Fibroblast of lung (primary cell): ENCODE data around the gene GATC. TPM values are rescaled to one million over a fixed set of nuclear protein-coding genes. Genes with fewer than 3 reads are reported as not detected.
A peak's percentile ranks its signal among the peaks of the same experiment; 100 is the strongest.

Experiments
- DNase-seq, 2 donors: peaks; one replicate each; pipeline versions ENCODE4 v3.0.0 to v3.0.0-alpha.2; 2010; ENCODE audit warnings: low read depth in 2 of 2
- H2AFZ ChIP-seq: 2 replicates; pipeline ENCODE4 v1.5.1; 2012; ENCODE audit warnings: low read length, control low read depth, inconsistent platforms
- H3K27ac ChIP-seq: 2 replicates; pipeline ENCODE4 v1.5.1; 2011; ENCODE audit warnings: low read length, control low read depth; ENCODE audit not compliant: insufficient read depth
- H3K27me3 ChIP-seq: 2 replicates; pipeline ENCODE4 v1.5.1; 2011; ENCODE audit warnings: mild to moderate bottlenecking, low read length; ENCODE audit not compliant: control insufficient read depth, insufficient read depth
- H3K36me3 ChIP-seq: 2 replicates; pipeline ENCODE4 v1.5.1; 2011; ENCODE audit warnings: low read length; ENCODE audit not compliant: control insufficient read depth, insufficient read depth
- H3K4me1 ChIP-seq: 2 replicates; pipeline ENCODE4 v1.5.1; 2011; ENCODE audit warnings: low read length; ENCODE audit not compliant: control insufficient read depth, insufficient read depth; ENCODE audit errors: extremely low read depth
- H3K4me2 ChIP-seq: 2 replicates; pipeline ENCODE4 v1.5.1; 2011; ENCODE audit warnings: low read length, control low read depth; ENCODE audit not compliant: insufficient read depth; ENCODE audit errors: extremely low read depth
- H3K4me3 ChIP-seq, 4 experiments: fragments of 200-600 bp in 1 of 4; sonication (generic) in 1 of 4; replicated peaks in 1 of 4; 2 replicates each; pipeline ENCODE4 v1.5.1; 2011 to 2016; ENCODE audit warnings: low read length in 4 of 4, low read depth in 3 of 4, mild to moderate bottlenecking in 3 of 4, control low read depth in 2 of 4, inconsistent platforms in 1 of 4, mixed read lengths in 1 of 4; ENCODE audit not compliant: insufficient read depth in 1 of 4; ENCODE audit errors: control extremely low read depth in 1 of 4
- H3K79me2 ChIP-seq: 2 replicates; pipeline ENCODE4 v1.5.1; 2012; ENCODE audit warnings: mild to moderate bottlenecking, low read length, inconsistent platforms; ENCODE audit not compliant: control insufficient read depth, insufficient read depth
- H3K9ac ChIP-seq: 2 replicates; pipeline ENCODE4 v1.5.1; 2011; ENCODE audit warnings: mild to moderate bottlenecking, low read length, control low read depth; ENCODE audit not compliant: insufficient read depth
- H3K9me3 ChIP-seq: 2 replicates; pipeline ENCODE4 v1.5.1; 2012; ENCODE audit warnings: low read depth, low read length; ENCODE audit not compliant: control insufficient read depth, insufficient read depth
- H4K20me1 ChIP-seq: 2 replicates; pipeline ENCODE4 v1.5.1; 2011; ENCODE audit warnings: low read length; ENCODE audit not compliant: control insufficient read depth, insufficient read depth; ENCODE audit errors: extremely low read depth
- EZH2 ChIP-seq: IDR thresholded peaks from 2 replicates; pipeline ENCODE4 v1.5.1; 2012; ENCODE audit warnings: low read length, control low read depth, mild to moderate bottlenecking; ENCODE audit errors: missing control alignments
- polyA plus RNA-seq, 2 donors: library from polyadenylated mRNA; depleted of rRNA in 1 of 2; stranded (reverse) in 1 of 2; unstranded in 1 of 2; fragments of >200 nt; gene quantifications; 2 replicates each; pipeline ENCODE4 v1.2.1, GENCODE V29; 2011 to 2012; ENCODE audit warnings: missing spikeins in 1 of 2
- total RNA-seq: library from RNA; depleted of rRNA; stranded (reverse); fragments of >200 nt; gene quantifications from 2 replicates; pipeline ENCODE4 v1.2.1, GENCODE V29; 2014
- TF ChIP-seq, protein P1 (sequence below), 2 donors: IDR thresholded peaks in 1 of 2; conservative IDR thresholded peaks in 1 of 2; 1 replicate in 1 of 2; 2 replicates in 1 of 2; pipeline ENCODE4 v1.5.1; 2011 to 2012; ENCODE audit warnings: low read length in 2 of 2, control low read depth in 1 of 2, inconsistent platforms in 1 of 2, low read depth in 1 of 2, mild to moderate bottlenecking in 1 of 2

GATC gene
- total and polyA plus RNA-seq, 2 donors (not counting 1 experiment from before 2014, with no cell fraction given), result 18.4 to 22.3 TPM

GRCh38 chr12:120470150-120470784 is 24.0 kb downstream of the GATC start:
- Histone ChIP-seq H2AFZ (peak overlapping the region; percentile 95), H3K4me3 (peak overlapping the region; percentile 70 to 93 (median 86)), H3K79me2 (peaks cover 50% of the 10 kb centered on the region), H3K9ac (peak overlapping the region; percentile 92), H3K9me3 (no peaks in the 10 kb centered on the region), H3K27ac (peak overlapping the region; percentile 76), H3K36me3 (peaks cover 3% of the 10 kb centered on the region), H3K27me3 (no peaks in the 10 kb centered on the region), H3K4me2 (peak overlapping the region; percentile 97), H3K4me1 (peaks cover 9% of the 10 kb centered on the region), H4K20me1 (peaks cover 5% of the 10 kb centered on the region)
- TF ChIP-seq EZH2, result no peak
- TF ChIP-seq, protein P1, sequence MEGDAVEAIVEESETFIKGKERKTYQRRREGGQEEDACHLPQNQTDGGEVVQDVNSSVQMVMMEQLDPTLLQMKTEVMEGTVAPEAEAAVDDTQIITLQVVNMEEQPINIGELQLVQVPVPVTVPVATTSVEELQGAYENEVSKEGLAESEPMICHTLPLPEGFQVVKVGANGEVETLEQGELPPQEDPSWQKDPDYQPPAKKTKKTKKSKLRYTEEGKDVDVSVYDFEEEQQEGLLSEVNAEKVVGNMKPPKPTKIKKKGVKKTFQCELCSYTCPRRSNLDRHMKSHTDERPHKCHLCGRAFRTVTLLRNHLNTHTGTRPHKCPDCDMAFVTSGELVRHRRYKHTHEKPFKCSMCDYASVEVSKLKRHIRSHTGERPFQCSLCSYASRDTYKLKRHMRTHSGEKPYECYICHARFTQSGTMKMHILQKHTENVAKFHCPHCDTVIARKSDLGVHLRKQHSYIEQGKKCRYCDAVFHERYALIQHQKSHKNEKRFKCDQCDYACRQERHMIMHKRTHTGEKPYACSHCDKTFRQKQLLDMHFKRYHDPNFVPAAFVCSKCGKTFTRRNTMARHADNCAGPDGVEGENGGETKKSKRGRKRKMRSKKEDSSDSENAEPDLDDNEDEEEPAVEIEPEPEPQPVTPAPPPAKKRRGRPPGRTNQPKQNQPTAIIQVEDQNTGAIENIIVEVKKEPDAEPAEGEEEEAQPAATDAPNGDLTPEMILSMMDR (conservative IDR thresholded peaks at IDR 0.05 in 1 of 2, IDR thresholded peaks at IDR 0.05 in 1 of 2; ENCODE audit: low read depth in 1 of 2, low read length in 2 of 2), result no peak
- DNase-seq, result peak in 1 of 2 donors; percentile 33

DNA sequence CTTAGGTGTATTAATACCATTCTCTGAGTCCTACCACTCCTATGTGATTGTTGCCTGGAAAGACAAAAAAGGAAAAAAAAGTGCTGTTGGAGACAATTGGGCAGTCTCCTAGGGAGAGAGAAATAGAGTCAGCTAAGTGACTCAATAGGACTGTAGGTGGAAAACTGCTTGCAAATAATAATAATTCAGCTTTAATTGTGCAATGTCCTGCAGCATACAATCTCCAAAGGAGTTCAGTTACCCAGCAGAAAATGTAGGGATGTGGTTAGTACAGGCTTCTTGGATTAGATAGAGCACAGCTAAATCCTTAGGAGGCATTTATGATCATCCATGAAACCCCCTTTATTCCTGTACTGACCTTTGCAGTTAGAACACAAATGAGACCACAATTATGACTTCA is 26.3 kb downstream of the GATC start:
- TF ChIP-seq, protein P1 (conservative IDR thresholded peaks at IDR 0.05 in 1 of 2, IDR thresholded peaks at IDR 0.05 in 1 of 2; ENCODE audit: low read depth in 1 of 2, low read length in 2 of 2), result no peak
- no peak for TF ChIP-seq EZH2
- H3K27ac ChIP-seq, result no peak overlapping the region
- no peaks in the 10 kb centered on the region for H3K36me3 ChIP-seq
- no peaks in the 10 kb centered on the region for H3K9me3 ChIP-seq
- no peak overlapping the region for H3K4me3 ChIP-seq
- peaks cover 28% of the 10 kb centered on the region for H3K79me2 ChIP-seq
- no peak overlapping the region for H3K4me2 ChIP-seq
- no peak overlapping the region for H3K9ac ChIP-seq
- H2AFZ ChIP-seq, result no peak overlapping the region
- H4K20me1 ChIP-seq, result peaks cover under 1% of the 10 kb centered on the region
- no peak for DNase-seq
- H3K4me1 ChIP-seq, result peaks cover 9% of the 10 kb centered on the region
- no peaks in the 10 kb centered on the region for H3K27me3 ChIP-seq

DNA sequence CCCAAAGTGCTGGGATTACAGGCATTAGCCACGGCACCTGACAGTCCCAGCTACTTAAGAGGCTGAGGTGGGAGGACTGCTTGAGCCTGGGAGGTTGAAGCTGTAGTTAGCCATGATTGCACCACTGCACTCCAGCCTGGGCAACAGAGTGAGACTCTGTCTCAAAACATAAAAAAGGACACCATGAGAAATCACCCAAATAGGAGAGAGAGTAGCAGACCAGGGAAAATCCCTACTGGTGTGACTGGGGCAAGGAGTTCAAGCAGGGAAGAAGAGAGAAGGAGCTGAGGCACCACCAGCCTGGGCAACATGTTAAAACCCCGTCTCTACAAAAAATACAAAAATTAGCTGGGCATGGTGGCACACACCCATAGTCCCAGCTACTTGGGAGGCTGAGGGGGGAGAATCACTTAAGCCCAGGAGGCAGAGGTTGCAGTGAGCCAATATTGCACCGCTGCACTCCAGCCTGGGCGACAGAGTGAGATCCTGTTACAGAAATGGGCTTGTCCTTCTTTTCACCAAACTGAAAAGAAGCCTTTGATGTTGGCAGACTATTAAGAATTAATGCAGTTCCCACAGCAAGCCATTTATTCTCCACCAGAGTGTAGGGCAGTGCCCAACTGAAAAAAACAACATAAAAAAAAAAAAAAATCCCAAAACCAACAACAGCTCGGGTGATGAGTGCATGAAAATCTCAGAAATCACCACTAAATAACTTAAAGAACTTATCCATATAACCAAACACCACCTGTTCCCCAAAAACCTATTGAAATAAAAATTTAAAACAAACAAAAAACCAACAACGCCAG is 27.8 kb downstream of the GATC start:
- Histone ChIP-seq H4K20me1 (no peaks in the 10 kb centered on the region), H3K36me3 (no peaks in the 10 kb centered on the region), H2AFZ (no peak overlapping the region), H3K9ac (no peak overlapping the region), H3K4me1 (peaks cover 7% of the 10 kb centered on the region), H3K9me3 (no peaks in the 10 kb centered on the region), H3K4me3 (no peak overlapping the region), H3K79me2 (peaks cover 13% of the 10 kb centered on the region), H3K27me3 (no peaks in the 10 kb centered on the region), H3K27ac (no peak overlapping the region), H3K4me2 (no peak overlapping the region)
- DNase-seq, result no peak
- no peak for TF ChIP-seq EZH2
- TF ChIP-seq, protein P1 (conservative IDR thresholded peaks at IDR 0.05 in 1 of 2, IDR thresholded peaks at IDR 0.05 in 1 of 2; ENCODE audit: low read depth in 1 of 2, low read length in 2 of 2), result no peak
